KBM-7 (cell line): Measurements from ENCODE around the gene BUD31.
"Not testable (repeated sequence)": the region's sequence is repeated elsewhere in the genome, so short reads cannot be mapped to it uniquely, and the experiment has no call there.

Experiments
- DNase-seq: peaks from one replicate; pipeline ENCODE4 v3.0.0-alpha.2; 2015
- in situ Hi-C: fragments of 300-500 bp; cut with MboI; formaldehyde crosslinking; loops from 2 replicates; pipeline ENCODE4 v1.14.3; 2020; ENCODE audit warnings: low sequenced_read_pairs, low pct_unique_long_range_greater_than_20kb, mixed read lengths

BUD31 gene

GRCh38 chr7:99380032-99380822 is 28.5 kb upstream of the BUD31 start:
- DNase-seq, result peak; percentile 98

GRCh38 chr7:99380823-99381663 is 27.7 kb upstream of the BUD31 start:
- no peak for DNase-seq
- in situ Hi-C loops, result no loop called here

More at GRCh38 chr7:99380032-99380822, 28.5 kb upstream of the BUD31 start:
- in situ Hi-C loops, result no loop called here

GRCh38 chr7:99381664-99382075 is 27.1 kb upstream of the BUD31 start:
- in situ Hi-C loops, result no loop called here

GRCh38 chr7:99383203-99383602 is 25.6 kb upstream of the BUD31 start:
- DNase-seq, result no peak
- in situ Hi-C loops, result no loop called here

More at GRCh38 chr7:99381664-99382075, 27.1 kb upstream of the BUD31 start:
- no peak for DNase-seq

- in situ Hi-C loops, result no loop called here
- no peak for DNase-seq
Measured at GRCh38 chr7:99383791-99384370, 24.9 kb upstream of the BUD31 start.

- DNase-seq, result no peak
- in situ Hi-C loops, result no loop called here
Measured at GRCh38 chr7:99384523-99384922, 24.2 kb upstream of the BUD31 start.

GRCh38 chr7:99385564-99385963 is 23.2 kb upstream of the BUD31 start:
- in situ Hi-C loops, result no loop called here
- no peak for DNase-seq

GRCh38 chr7:99386584-99387238 is 22.1 kb upstream of the BUD31 start:
- DNase-seq, result peak; percentile 73
- in situ Hi-C loops, result no loop called here

GRCh38 chr7:99387239-99387635 is 21.5 kb upstream of the BUD31 start:
- DNase-seq, in situ Hi-C loops: not testable (repeated sequence)

- in situ Hi-C loops, result no loop called here
- no peak for DNase-seq
Measured at GRCh38 chr7:99387912-99388311, 20.9 kb upstream of the BUD31 start.

GRCh38 chr7:99389772-99390171 is 19.0 kb upstream of the BUD31 start:
- in situ Hi-C loops, result no loop called here
- no peak for DNase-seq

- no peak for DNase-seq
- in situ Hi-C loops, result no loop called here
Measured at GRCh38 chr7:99390941-99391602, 17.7 kb upstream of the BUD31 start.

- in situ Hi-C loops, result no loop called here
- no peak for DNase-seq
Measured at GRCh38 chr7:99392046-99392445, 16.7 kb upstream of the BUD31 start.

- DNase-seq, result no peak
- in situ Hi-C loops, result no loop called here
Measured at GRCh38 chr7:99392659-99393354, 16.0 kb upstream of the BUD31 start.

GRCh38 chr7:99393355-99394187 is 15.2 kb upstream of the BUD31 start:
- no peak for DNase-seq
- in situ Hi-C loops, result no loop called here

GRCh38 chr7:99394188-99394502 is 14.6 kb upstream of the BUD31 start:
- in situ Hi-C loops, result no loop called here
- DNase-seq, result no peak

GRCh38 chr7:99395616-99396327 is 13.0 kb upstream of the BUD31 start:
- no peak for DNase-seq
- in situ Hi-C loops, result no loop called here
